CD4-positive, alpha-beta T cell treated with Interleukin-6 for 4 hours (primary cell): ENCODE measurements around the gene ZBTB5.
"Not testable (repeated sequence)": the region's sequence is repeated elsewhere in the genome, so short reads cannot be mapped to it uniquely, and the experiment has no call there.

ENCODE experiments used
- DNase-seq: peaks from one replicate; pipeline ENCODE4 v3.0.0-alpha.2; 2020; ENCODE audit warnings: mixed read lengths

ZBTB5 gene

GRCh38 chr9:37465249-37466036 is at the start of gene ZBTB5:
Gene ZBTB5, minus strand, starts transcription at chr9:37465450. Its CDS starts 22,899 bp downstream, at chr9:37442551.
- DNase-seq = peak; percentile 99

GRCh38 chr9:37514999-37515398 is 49.7 kb upstream of the ZBTB5 start:
- DNase-seq = no peak

DNA sequence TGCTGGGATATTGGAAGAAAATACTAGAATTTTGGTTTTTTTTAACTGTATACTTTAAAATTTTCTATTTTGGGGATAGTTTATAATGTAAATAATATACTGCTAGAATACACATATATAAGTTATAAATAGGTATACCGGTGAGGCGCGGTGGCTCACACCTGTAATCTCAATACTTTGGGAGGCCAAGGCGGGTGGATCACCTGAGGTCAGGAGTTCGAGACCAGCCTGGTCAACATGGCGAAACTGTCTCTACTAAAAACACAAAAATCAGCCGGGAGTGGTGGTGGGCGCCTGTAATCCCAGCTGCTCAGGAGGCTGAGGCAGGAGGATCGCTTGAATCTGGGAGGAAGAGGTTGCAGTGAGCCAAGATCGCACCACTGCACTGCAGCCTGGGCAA is 49.2 kb upstream of the ZBTB5 start:
- not testable (repeated sequence) for DNase-seq

- no peak for DNase-seq
Observed at GRCh38 chr9:37512437-37512836, 47.2 kb upstream of the ZBTB5 start.

- no peak for DNase-seq
Observed at GRCh38 chr9:37511016-37512010, 46.1 kb upstream of the ZBTB5 start.

DNA sequence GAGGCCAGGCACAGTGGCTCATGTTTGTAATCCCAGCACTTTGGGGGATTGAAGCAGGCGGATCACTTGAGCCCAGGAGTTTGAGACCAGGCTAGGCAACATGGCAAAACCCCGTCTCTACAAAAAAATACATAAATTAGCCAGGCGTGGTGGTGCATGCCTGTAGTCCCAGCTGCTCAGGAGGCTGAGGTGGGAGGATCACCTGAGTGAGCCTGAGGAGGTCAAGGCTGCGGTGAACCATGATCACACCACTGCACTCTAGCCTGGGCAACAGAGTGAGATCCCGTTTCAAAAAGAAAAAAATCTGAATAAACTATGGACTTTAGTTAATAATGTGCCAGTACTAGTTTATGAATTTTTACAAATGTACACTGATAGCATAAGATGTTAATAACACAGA is 44.8 kb upstream of the ZBTB5 start:
- DNase-seq = not testable (repeated sequence)

DNA sequence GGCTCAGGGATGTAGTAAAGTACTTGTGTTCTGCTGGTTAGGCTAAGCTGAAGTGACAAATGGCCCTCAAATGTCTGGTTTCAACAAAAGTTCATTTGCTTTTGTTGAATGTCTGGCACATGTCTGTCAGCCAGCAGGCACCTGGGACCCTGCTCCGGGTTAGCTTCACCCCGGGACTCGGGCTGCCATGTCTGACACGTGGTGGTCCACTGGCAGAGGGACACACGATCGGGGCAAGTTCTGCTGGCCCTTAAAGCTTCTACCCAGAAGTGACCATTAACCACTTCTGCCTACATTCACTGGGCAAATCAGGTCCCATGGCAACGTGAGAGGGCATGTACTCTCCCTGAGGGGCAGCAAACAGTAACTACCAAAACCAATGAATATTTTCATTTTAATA is 44.3 kb upstream of the ZBTB5 start:
- no peak for DNase-seq

- no peak for DNase-seq
Observed at GRCh38 chr9:37508834-37509206, 43.6 kb upstream of the ZBTB5 start.

GRCh38 chr9:37508135-37508833 is 43.0 kb upstream of the ZBTB5 start:
- DNase-seq = no peak

DNA sequence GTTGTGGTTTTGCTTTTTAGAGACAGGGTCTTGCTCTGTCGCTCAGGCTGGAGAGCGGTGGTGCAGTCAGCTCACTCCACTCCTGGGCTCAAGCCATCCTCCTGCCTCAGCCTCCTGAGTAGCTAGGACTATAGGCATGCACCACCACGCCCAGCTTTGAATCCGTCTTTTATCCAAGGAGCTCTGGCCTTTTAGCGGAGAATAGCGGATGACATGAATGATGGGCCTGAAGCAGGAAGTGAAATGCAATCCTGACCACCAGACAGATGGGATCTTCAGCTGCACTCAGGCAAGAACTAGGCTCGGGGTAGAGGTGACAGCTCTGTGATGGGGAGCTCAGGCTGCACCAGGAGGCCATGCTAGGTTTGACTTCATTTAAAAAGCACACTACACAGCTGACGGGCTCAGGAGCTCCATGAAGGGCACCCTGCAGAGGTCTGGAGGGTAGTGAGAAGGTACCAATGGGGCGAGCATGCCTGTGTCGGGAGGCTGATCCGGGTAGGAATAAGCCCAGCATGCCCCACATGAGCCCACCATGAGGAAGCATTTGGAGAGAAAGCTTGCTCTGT is 42.4 kb upstream of the ZBTB5 start:
- no peak for DNase-seq

- DNase-seq = no peak
Observed at GRCh38 chr9:37504605-37505004, 39.4 kb upstream of the ZBTB5 start.

- DNase-seq = peak; percentile 49
Observed at GRCh38 chr9:37503736-37504135, 38.5 kb upstream of the ZBTB5 start.

DNA sequence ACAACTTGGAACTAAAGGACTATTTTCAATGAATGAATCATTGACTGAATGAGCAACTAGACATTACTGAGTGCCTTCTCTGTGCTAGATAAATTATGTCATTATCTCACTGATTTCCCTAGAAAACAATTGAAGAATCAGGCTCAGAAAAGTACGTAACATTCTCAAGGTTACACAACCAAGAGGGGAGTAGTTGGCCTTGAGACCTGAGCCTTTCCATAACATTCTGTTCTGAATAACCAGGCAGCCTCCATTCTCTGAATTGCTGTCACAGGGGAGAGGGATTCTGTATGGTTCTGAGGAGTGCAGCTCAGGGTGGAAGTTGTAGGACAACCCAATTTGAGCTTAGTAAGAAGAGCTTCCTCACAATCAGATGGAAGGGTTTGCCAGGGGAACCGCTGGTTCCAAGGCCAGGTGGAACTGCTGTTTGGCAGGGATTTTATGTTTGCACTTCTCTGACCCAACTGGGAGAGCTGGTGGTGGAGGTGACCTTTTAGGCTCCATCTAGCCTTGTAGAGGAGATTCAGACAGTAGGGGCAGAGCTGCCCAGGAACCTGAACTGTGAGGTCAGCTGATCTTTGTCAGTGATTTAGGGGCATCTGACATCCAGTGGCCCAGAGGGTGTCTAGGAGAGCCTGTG is 36.8 kb upstream of the ZBTB5 start:
- DNase-seq = no peak

GRCh38 chr9:37499297-37499696 is 34.0 kb upstream of the ZBTB5 start:
- no peak for DNase-seq

- DNase-seq = no peak
Observed at GRCh38 chr9:37498457-37498856, 33.2 kb upstream of the ZBTB5 start.

GRCh38 chr9:37497320-37497719 is 32.1 kb upstream of the ZBTB5 start:
- DNase-seq = no peak

DNA sequence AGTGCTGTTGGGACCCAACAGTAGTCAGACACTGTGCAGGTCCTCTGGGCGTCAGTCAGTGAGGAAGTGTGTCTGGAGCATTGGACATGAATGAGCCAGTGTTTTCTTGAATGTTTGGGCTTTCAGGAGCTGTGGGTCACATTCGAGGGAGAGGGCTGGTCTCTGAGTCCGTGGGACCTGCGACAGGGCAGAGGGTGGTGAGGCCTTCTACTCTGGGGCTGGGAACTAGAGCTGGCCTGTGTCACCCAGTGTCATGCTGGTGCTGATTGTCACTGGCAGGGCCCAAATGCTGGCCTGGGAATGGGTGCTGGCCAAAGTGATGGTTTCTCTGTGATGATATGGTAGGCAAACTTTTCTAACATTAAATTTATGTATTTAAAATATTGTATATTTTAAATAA is 30.8 kb upstream of the ZBTB5 start:
- no peak for DNase-seq

- DNase-seq = no peak
Observed at GRCh38 chr9:37495571-37495970, 30.3 kb upstream of the ZBTB5 start.

- no peak for DNase-seq
Observed at GRCh38 chr9:37491939-37492338, 26.7 kb upstream of the ZBTB5 start.

DNA sequence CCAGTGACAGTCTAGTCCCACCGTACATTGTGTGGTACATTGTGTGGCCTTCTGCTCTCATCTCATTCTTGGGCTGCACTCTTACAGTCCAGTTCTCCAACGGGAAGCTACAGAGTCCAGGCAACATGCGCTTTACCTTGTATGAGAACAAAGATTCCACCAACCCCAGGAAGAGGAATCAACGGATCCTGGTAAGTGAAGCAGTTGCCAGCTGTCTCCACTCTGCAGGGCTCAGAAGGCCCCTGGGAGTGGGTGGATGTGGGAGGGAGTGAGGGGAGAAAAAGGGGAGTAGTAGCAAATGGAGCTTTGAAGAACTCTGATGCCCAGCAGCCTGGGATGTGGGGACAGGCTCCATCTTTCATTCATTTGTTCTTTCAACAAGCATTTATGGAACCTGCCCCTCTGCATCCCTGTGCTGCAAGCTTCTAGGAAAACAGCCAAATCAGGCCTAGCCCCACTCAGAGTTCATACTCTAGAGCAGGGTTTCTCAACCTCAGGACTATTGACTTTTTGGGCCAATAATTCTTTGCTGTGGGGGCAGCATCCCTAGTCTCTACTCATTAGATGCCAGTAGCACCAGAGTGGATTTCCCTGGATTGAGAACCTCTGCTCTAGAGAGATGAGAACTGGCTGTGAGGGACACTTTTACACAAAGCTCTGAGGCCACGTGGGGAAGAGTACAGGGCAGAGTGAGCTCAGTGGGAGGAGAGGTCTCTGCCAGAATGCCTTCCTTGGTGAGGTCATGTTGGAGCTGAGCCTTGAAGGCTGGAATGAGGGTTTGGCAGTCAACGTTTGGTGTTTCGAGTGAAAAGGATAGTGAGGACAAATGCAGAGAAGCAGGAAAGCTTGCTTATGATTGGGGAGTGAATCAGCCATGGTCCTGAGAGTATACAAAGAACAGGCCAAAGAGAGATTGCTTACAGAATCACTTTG is 21.6 kb upstream of the ZBTB5 start:
- no peak for DNase-seq

DNA sequence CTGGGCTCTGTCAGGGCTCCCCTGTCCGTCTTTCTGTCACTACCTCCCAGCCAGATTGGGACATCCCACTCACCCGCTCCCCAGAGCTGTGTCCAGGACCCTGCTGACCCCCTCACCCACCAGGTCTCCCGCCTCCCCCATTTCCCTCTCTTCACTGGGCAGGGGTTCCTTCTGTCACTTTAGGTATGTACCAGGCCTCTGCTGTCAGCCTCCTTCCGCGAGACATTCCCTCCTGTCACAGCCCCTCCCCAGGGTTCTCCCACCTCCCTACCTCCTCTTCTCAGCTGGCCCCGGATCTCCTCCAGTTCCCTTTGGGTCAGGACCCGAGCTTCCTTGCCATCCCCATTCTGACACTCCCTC is 21.0 kb upstream of the ZBTB5 start:
- DNase-seq = no peak
